ENCODE data around the gene TOX3. TPM values are rescaled to one million over a fixed set of nuclear protein-coding genes. Genes with fewer than 3 reads are reported as not detected.

The TOX3 gene
- total RNA-seq, 1 donor from 2014 or later, result 84.8 TPM

GRCh38 chr16:52515068-52515671, 31.8 kb downstream of the TOX3 start:
- no peaks in the 10 kb centered on the region for H3K9me3 Mint-ChIP-seq (ENCODE audit: low read depth)
- no peak overlapping the region for H3K4me3 Mint-ChIP-seq (ENCODE audit: low read depth)
- H3K27me3 Mint-ChIP-seq, result no peaks in the 10 kb centered on the region
- H3K36me3 Mint-ChIP-seq (ENCODE audit: insufficient read depth), result peaks cover 31% of the 10 kb centered on the region
- no peak for DNase-seq (ENCODE audit: low spot score, unreplicated experiment)
- H3K27ac Mint-ChIP-seq, result no peak overlapping the region
- peaks cover 28% of the 10 kb centered on the region for H3K4me1 Mint-ChIP-seq (ENCODE audit: low read depth)
- no peak for TF ChIP-seq CTCF (IDR thresholded peaks at IDR 0.05; ENCODE audit: unreplicated experiment)

- Mint-ChIP-seq H3K9me3 (ENCODE audit: low read depth) (no peaks in the 10 kb centered on the region), H3K27ac (peak overlapping the region; percentile 3), H3K36me3 (ENCODE audit: insufficient read depth) (peaks cover 20% of the 10 kb centered on the region), H3K4me1 (ENCODE audit: low read depth) (peaks cover 33% of the 10 kb centered on the region), H3K27me3 (no peaks in the 10 kb centered on the region), H3K4me3 (ENCODE audit: low read depth) (no peak overlapping the region)
- no peak for TF ChIP-seq CTCF (IDR thresholded peaks at IDR 0.05; ENCODE audit: unreplicated experiment)
- DNase-seq (ENCODE audit: low spot score, unreplicated experiment), result no peak
These were observed 34.5 kb downstream of the TOX3 start for GRCh38 chr16:52512297-52512987.

GRCh38 chr16:52501746-52502145, 45.2 kb downstream of the TOX3 start:
- DNase-seq (ENCODE audit: low spot score, unreplicated experiment), result no peak
- Mint-ChIP-seq H3K36me3 (ENCODE audit: insufficient read depth) (peaks cover 7% of the 10 kb centered on the region), H3K9me3 (ENCODE audit: low read depth) (peaks cover 4% of the 10 kb centered on the region), H3K27me3 (no peaks in the 10 kb centered on the region), H3K27ac (no peak overlapping the region), H3K4me1 (ENCODE audit: low read depth) (peaks cover 48% of the 10 kb centered on the region), H3K4me3 (ENCODE audit: low read depth) (no peak overlapping the region)
- no peak for TF ChIP-seq CTCF (IDR thresholded peaks at IDR 0.05; ENCODE audit: unreplicated experiment)

- Mint-ChIP-seq H3K4me3 (ENCODE audit: low read depth) (no peak overlapping the region), H3K27me3 (no peaks in the 10 kb centered on the region), H3K4me1 (ENCODE audit: low read depth) (peaks cover 52% of the 10 kb centered on the region), H3K36me3 (ENCODE audit: insufficient read depth) (peaks cover 5% of the 10 kb centered on the region), H3K27ac (no peak overlapping the region), H3K9me3 (ENCODE audit: low read depth) (peaks cover 4% of the 10 kb centered on the region)
- DNase-seq (ENCODE audit: low spot score, unreplicated experiment), result no peak
- TF ChIP-seq CTCF (IDR thresholded peaks at IDR 0.05; ENCODE audit: unreplicated experiment), result no peak
These were observed 46.0 kb downstream of the TOX3 start for GRCh38 chr16:52500963-52501362.

- no peak for TF ChIP-seq CTCF (IDR thresholded peaks at IDR 0.05; ENCODE audit: unreplicated experiment)
- H3K4me1 Mint-ChIP-seq (ENCODE audit: low read depth), result peaks cover 67% of the 10 kb centered on the region
- H3K27ac Mint-ChIP-seq, result peak overlapping the region; percentile 26
- H3K27me3 Mint-ChIP-seq, result no peaks in the 10 kb centered on the region
- no peak overlapping the region for H3K4me3 Mint-ChIP-seq (ENCODE audit: low read depth)
- no peaks in the 10 kb centered on the region for H3K36me3 Mint-ChIP-seq (ENCODE audit: insufficient read depth)
- H3K9me3 Mint-ChIP-seq (ENCODE audit: low read depth), result no peaks in the 10 kb centered on the region
- no peak for DNase-seq (ENCODE audit: low spot score, unreplicated experiment)
These were observed 47.9 kb downstream of the TOX3 start for GRCh38 chr16:52499060-52499440.
